K562 (cell line): Measurements from ENCODE around the gene OGDH. TPM values are rescaled to one million over a fixed set of nuclear protein-coding genes. Genes with fewer than 3 reads are reported as not detected.

Experiments
- ATAC-seq: fragments of 200-7000 bp; cut with Tn5 transposase; 3 replicates; pipeline ENCODE4 v1.9.1; 2020; ENCODE audit warnings: moderate library complexity
- BruUV-seq: library from RNA; stranded (reverse); fragments of 400-500 nt; replicated peaks from 2 replicates; lab custom pipeline; 2021; lab: Mats Ljungman, UMichigan
- CTCF ChIA-PET: fragments of 300-600 bp; formaldehyde crosslinking; extraction: SDS; loops from one replicate; lab custom pipeline; 2021; ENCODE audit warnings: low intra/inter-chr PET ratio; lab: Yijun Ruan, JAX
- POLR2A ChIA-PET: fragments of 300-600, 350-650 bp; sonication (Branson Sonifier 250); formaldehyde crosslinking; extraction: SDS; loops from one replicate; lab custom pipeline; 2021; ENCODE audit warnings: antibody characterized with exemption, inconsistent platforms; lab: Yijun Ruan, JAX
- DNase-seq, 4 experiments: peaks; one replicate each; pipeline versions ENCODE4 v3.0.0 to v3.0.0-alpha.2; 2011 to 2018; ENCODE audit warnings: low spot score in 3 of 4, mixed read lengths in 3 of 4; ENCODE audit errors: extremely low read depth in 1 of 4
- FAIRE-seq: peaks from 2 replicates; lab custom pipeline; 2011; peaks lifted over from hg19 to GRCh38; lab: Jason Lieb, UNC
- H2AFZ ChIP-seq: 2 replicates; pipeline ENCODE4 v1.6.0; 2011; ENCODE audit warnings: low read depth, low read length, control low read depth, inconsistent platforms
- H3K27ac ChIP-seq: fragments of 200-600 bp; 3 replicates; pipeline ENCODE4 v1.8.0; 2011; ENCODE audit warnings: low read depth, mild to moderate bottlenecking, control low read depth, inconsistent platforms, low read length, moderate library complexity, mixed read lengths; ENCODE audit errors: extremely low read depth
- H3K27me3 ChIP-seq, 2 experiments: fragments of 300-600 bp in 1 of 2; 2 replicates in 1 of 2; 3 replicates in 1 of 2; pipeline versions ENCODE4 v1.6.0 to v1.8.0; 2011; ENCODE audit warnings: inconsistent platforms in 2 of 2, low read length in 2 of 2, mild to moderate bottlenecking in 1 of 2, mixed read lengths in 1 of 2, moderate library complexity in 1 of 2; ENCODE audit not compliant: control insufficient read depth in 2 of 2, insufficient read depth in 2 of 2
- H3K36me3 ChIP-seq: fragments of 300-600 bp; 3 replicates; pipeline ENCODE4 v1.8.0; 2011; ENCODE audit warnings: mild to moderate bottlenecking, low read length, inconsistent platforms; ENCODE audit not compliant: control insufficient read depth, insufficient read depth
- H3K4me1 ChIP-seq, 2 experiments: fragments of 200-600 bp in 1 of 2; replicated peaks in 1 of 2; 2 replicates in 1 of 2; 3 replicates in 1 of 2; pipeline versions ENCODE4 v1.5.1 to v1.8.0; 2011; ENCODE audit warnings: inconsistent platforms in 2 of 2, low read length in 2 of 2, mild to moderate bottlenecking in 1 of 2, mixed read lengths in 1 of 2, moderate library complexity in 1 of 2; ENCODE audit not compliant: control insufficient read depth in 2 of 2, insufficient read depth in 2 of 2
- H3K4me2 ChIP-seq: 2 replicates; pipeline ENCODE4 v1.6.1; 2011; ENCODE audit warnings: low read length, control low read depth, inconsistent platforms, mixed read lengths; ENCODE audit not compliant: insufficient read depth
- H3K4me3 ChIP-seq: fragments of 200-600 bp; sonication (generic), shearing (Covaris generic); 2 replicates; pipeline ENCODE4 v1.5.1; 2016; ENCODE audit warnings: control low read depth, inconsistent platforms
- H3K79me2 ChIP-seq: fragments of 200-600 bp; 3 replicates; pipeline ENCODE4 v1.8.0; 2011; ENCODE audit warnings: low read length, inconsistent platforms; ENCODE audit not compliant: control insufficient read depth, insufficient read depth
- H3K9ac ChIP-seq, 2 experiments: 2 replicates each; pipeline versions ENCODE4 v1.6.0 to v1.6.1; 2011; ENCODE audit warnings: low read depth in 2 of 2, low read length in 2 of 2, control low read depth in 1 of 2, inconsistent platforms in 1 of 2, mild to moderate bottlenecking in 1 of 2, mixed read lengths in 1 of 2; ENCODE audit not compliant: insufficient read depth in 1 of 2
- H3K9me1 ChIP-seq: one replicate; pipeline ENCODE4 v1.6.0; 2011; ENCODE audit warnings: inconsistent platforms, mild to moderate bottlenecking, low read length, moderate library complexity; ENCODE audit not compliant: control insufficient read depth, insufficient read depth
- H3K9me3 ChIP-seq: replicated peaks from 2 replicates; pipeline ENCODE4 v1.5.1; 2011; ENCODE audit warnings: low read depth, low read length, inconsistent platforms; ENCODE audit not compliant: control insufficient read depth, insufficient read depth
- H4K20me1 ChIP-seq: replicated peaks from 2 replicates; pipeline ENCODE4 v1.6.1; 2011; ENCODE audit warnings: low read length, inconsistent platforms, mixed read lengths; ENCODE audit not compliant: control insufficient read depth, insufficient read depth
- ETV6 ChIP-seq, 3 experiments: fragments of 150-350 bp in 1 of 3; sonication (generic) in 1 of 3; formaldehyde crosslinking in 1 of 3; IDR thresholded peaks; 2 replicates each; pipeline versions ENCODE4 v1.6.1 to v1.8.0; 2014 to 2022; ENCODE audit warnings: borderline replicate concordance in 2 of 3, low read depth in 2 of 3, antibody characterized with exemption in 1 of 3, low read length in 1 of 3, mild to moderate bottlenecking in 1 of 3, missing genetic modification reagents in 1 of 3
- KDM4B ChIP-seq, 2 experiments: fragments of 450-650 bp in 1 of 2; sonication (generic) in 1 of 2; IDR thresholded peaks; 2 replicates each; pipeline ENCODE4 v1.6.1; 2016 to 2017; ENCODE audit warnings: borderline replicate concordance in 2 of 2, antibody characterized with exemption in 1 of 2, low read depth in 1 of 2, mild to moderate bottlenecking in 1 of 2
- NFIC ChIP-seq: fragments of 450-650 bp; IDR thresholded peaks from 2 replicates; pipeline ENCODE4 v1.6.1; 2017; ENCODE audit warnings: mild to moderate bottlenecking, inconsistent platforms
- SRSF3 ChIP-seq: fragments of 200-400 bp; formaldehyde crosslinking; IDR thresholded peaks from 2 replicates; pipeline ENCODE4 v1.6.1; 2016; ENCODE audit warnings: mild to moderate bottlenecking, low read length, moderate library complexity; ENCODE audit not compliant: insufficient read depth
- ZNF41 ChIP-seq: fragments of 250-450 bp; sonication (Bioruptor Pico); conservative IDR thresholded peaks from 2 replicates; pipeline ENCODE4 v1.4.0; 2020; ENCODE audit warnings: mild to moderate bottlenecking
- WGBS: fragments of 100-300 bp; shearing (Covaris generic); methylation state at CpG from one replicate; pipeline ENCODE4 v1.1.6; 2016; ENCODE audit warnings: low coverage, mixed read lengths; ENCODE audit not compliant: insufficient coverage; ENCODE audit errors: missing lambda C conversion rate; 5-methylcytosine and 5-hydroxymethylcytosine counted together
- in situ Hi-C: fragments of 300-500 bp; cut with MboI; formaldehyde crosslinking; loops from 4 replicates; pipeline ENCODE4 v1.15.0; 2018; ENCODE audit warnings: inconsistent platforms, mixed read lengths
- intact Hi-C: fragments of 100-400 bp; cut with micrococcal nuclease; formaldehyde crosslinking; loops from 2 replicates; pipeline ENCODE4 v1.14.2; 2022
- polyA plus RNA-seq, 8 experiments: library from polyadenylated mRNA; depleted of rRNA in 4 of 8; stranded (reverse) in 5 of 8; unstranded in 3 of 8; fragments of >200 nt; fragmentation: Nextera tagmentation in 2 of 8; fragmentation: Illumina TruSeq in 1 of 8; extraction: Ambion mirVana in 2 of 8; extraction: Trizol in 1 of 8; gene quantifications; 2 replicates each; pipeline versions ENCODE4 v1.2.1 to v1.2.3, GENCODE V29; 2011 to 2014; ENCODE audit warnings: inconsistent platforms in 1 of 8, missing spikeins in 1 of 8
- total RNA-seq, 7 experiments: library from RNA; depleted of rRNA in 6 of 7; stranded (reverse); fragments of >200 nt in 6 of 7; fragmentation: Illumina TruSeq in 2 of 7; extraction: Trizol in 2 of 7; gene quantifications; 2 replicates each; pipeline versions ENCODE4 v1.2.1 to v1.2.3, GENCODE V29; 2011 to 2021; ENCODE audit warnings: low replicate concordance in 1 of 7
- TF ChIP-seq, protein P1 (sequence below): sonication (generic); formaldehyde crosslinking; IDR thresholded peaks from 2 replicates; pipeline ENCODE4 v1.8.0; 2022; ENCODE audit warnings: mild to moderate bottlenecking, missing genetic modification reagents

Gene OGDH
- total and polyA plus RNA-seq, 9 of the 15 experiments (the other 6 are each of a cell fraction or from before 2014, with no cell fraction given) = 3.1 to 80.3 (median 23.5) TPM

DNA sequence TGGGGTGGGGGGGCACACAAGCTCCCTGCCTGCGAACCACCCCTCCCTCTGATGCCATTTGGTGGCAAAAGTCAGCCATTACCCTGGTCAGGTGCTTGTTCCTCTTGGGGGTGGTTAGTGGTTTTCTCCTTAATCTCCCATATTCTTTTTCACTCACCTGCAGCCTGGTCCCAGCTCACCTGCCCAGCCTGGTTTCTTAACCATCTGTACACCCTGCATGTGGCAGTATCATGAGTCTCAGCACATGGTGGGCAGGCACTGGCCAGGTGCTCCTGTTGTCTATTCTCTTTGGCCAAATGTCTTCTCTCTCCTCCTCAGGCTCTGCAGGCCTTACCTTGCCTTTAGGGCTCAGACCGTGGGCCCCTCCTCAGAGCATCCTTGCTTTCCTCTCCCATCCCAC is 30.5 kb downstream of the OGDH start:
- BruUV-seq = no TSS peak
- TF ChIP-seq NFIC (no peak), ETV6 (IDR thresholded peaks at IDR 0.05; ENCODE audit: borderline replicate concordance in 1 of 2, low read depth in 2 of 2, low read length in 1 of 2) (no peak), ETV6 (CRISPR knock-in tag; IDR thresholded peaks at IDR 0.05; ENCODE audit: borderline replicate concordance) (no peak), KDM4B (IDR thresholded peaks at IDR 0.05; ENCODE audit: borderline replicate concordance in 2 of 2, low read depth in 1 of 2) (no peak), SRSF3 (no peak), ZNF41 (CRISPR knock-in tag) (no peak)
- TF ChIP-seq, protein P1, sequence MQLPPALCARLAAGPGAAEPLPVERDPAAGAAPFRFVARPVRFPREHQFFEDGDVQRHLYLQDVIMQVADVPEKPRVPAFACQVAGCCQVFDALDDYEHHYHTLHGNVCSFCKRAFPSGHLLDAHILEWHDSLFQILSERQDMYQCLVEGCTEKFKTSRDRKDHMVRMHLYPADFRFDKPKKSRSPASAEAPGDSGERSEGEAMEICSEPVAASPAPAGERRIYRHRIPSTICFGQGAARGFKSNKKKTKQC (CRISPR knock-in tag) = no peak
- Histone ChIP-seq H3K27me3 (no peaks in the 10 kb centered on the region), H4K20me1 (peaks cover 6% of the 10 kb centered on the region; the same call in 1 of the 2 replicates), H3K27ac (no peak overlapping the region), H3K4me1 (peaks cover 42 to 55% of the 10 kb centered on the region in 2 experiments), H3K9me1 (peaks cover 11% of the 10 kb centered on the region), H3K9ac (no peak overlapping the region), H3K36me3 (peaks cover 32% of the 10 kb centered on the region; the same call in 2 of the 3 replicates), H3K4me3 (no peak overlapping the region), H2AFZ (no peak overlapping the region), H3K4me2 (no peak overlapping the region), H3K79me2 (peaks cover 47% of the 10 kb centered on the region), H3K9me3 (no peaks in the 10 kb centered on the region)
- in situ Hi-C loops (no loop called here), intact Hi-C loops (loop anchor here (5.0 kb wide), 1 partner anchor 50 kb away; no protein-coding TSS in a partner anchor)
- no peak for ATAC-seq
- 100% methylated on average over 2 of the region's 2 CpGs for WGBS
- CTCF ChIA-PET = no interaction called here
- DNase-seq = no peak
- no peak for FAIRE-seq
- POLR2A ChIA-PET = interaction anchor here (2.3 to 3.8 kb wide), 2 partner anchors 10 to 11 kb away, joined by 7 to 15 read pairs; no protein-coding TSS in a partner anchor
